GM18909 (cell line): ENCODE results near the gene OBI1.

Source experiments
- ATAC-seq: cut with Tn5 transposase; IDR thresholded peaks from one replicate; pipeline ENCODE4 v1.9.1; 2021; ENCODE audit warnings: mild to moderate bottlenecking; ENCODE audit not compliant: unreplicated experiment, poor library complexity

OBI1 gene, protein sequence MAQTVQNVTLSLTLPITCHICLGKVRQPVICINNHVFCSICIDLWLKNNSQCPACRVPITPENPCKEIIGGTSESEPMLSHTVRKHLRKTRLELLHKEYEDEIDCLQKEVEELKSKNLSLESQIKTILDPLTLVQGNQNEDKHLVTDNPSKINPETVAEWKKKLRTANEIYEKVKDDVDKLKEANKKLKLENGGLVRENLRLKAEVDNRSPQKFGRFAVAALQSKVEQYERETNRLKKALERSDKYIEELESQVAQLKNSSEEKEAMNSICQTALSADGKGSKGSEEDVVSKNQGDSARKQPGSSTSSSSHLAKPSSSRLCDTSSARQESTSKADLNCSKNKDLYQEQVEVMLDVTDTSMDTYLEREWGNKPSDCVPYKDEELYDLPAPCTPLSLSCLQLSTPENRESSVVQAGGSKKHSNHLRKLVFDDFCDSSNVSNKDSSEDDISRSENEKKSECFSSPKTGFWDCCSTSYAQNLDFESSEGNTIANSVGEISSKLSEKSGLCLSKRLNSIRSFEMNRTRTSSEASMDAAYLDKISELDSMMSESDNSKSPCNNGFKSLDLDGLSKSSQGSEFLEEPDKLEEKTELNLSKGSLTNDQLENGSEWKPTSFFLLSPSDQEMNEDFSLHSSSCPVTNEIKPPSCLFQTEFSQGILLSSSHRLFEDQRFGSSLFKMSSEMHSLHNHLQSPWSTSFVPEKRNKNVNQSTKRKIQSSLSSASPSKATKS

DNA sequence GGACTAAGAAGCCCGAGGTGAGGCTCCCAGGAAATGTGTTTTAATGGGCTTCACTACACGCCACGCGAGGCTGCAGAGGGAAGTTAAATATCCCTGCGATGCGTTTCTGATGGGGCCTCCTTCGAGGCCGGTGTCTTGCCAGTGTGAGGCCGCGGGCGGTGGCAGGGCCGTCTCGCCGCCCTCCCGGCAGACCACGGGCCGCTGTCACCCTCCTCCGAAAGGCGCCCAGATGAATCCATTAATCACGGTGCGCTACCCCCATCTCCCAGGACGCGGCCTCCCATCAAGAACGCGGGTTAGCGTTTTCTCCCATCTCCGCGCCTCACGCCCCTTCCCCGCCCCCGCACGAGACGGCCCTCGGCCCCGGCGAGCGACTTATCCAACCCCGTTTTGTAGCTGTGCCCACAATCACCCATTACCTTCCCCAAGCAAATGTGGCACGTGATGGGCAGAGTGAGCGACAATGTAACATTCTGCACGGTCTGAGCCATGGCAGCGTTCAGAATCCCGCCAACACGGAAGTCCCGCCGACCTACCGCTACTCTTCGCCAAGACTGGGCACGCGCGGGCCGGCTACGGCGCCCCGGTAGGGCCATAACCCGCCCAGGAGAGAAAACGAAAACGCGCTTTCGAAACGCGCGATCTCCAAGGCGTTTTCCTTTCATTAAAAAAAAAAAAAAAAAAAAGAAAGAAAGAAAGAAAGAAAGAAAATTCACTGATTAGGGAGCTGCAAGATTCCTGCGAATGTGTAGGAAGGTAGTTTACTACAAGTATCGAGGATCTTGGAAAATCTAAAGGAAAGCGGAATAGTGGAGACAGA, at the start of gene OBI1:
Gene OBI1, minus strand, starts transcription at position 526 of the 820 bp plus-strand sequence. Its CDS starts 35 bp downstream, at position 491.
- peak; percentile 81 for ATAC-seq

DNA sequence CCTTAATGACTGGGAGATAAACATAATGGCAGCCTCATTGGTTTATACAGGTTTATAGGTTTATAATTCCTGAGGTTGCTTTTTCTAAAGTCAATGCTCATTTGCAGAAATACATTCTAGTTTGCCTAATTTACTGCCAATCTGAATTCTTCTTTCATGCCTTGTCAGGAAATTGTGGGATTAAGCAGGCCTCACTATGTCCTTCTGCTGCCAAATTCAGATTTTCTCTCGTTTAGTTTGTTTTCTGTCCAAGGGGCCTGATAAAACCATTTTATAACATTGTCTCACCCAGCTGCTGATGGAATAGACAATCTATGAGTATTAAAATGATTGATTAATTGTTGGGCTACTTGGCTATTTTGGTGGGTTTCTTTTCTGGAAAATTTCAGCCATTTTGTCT, 42.4 kb upstream of the OBI1 start:
- no peak for ATAC-seq

DNA sequence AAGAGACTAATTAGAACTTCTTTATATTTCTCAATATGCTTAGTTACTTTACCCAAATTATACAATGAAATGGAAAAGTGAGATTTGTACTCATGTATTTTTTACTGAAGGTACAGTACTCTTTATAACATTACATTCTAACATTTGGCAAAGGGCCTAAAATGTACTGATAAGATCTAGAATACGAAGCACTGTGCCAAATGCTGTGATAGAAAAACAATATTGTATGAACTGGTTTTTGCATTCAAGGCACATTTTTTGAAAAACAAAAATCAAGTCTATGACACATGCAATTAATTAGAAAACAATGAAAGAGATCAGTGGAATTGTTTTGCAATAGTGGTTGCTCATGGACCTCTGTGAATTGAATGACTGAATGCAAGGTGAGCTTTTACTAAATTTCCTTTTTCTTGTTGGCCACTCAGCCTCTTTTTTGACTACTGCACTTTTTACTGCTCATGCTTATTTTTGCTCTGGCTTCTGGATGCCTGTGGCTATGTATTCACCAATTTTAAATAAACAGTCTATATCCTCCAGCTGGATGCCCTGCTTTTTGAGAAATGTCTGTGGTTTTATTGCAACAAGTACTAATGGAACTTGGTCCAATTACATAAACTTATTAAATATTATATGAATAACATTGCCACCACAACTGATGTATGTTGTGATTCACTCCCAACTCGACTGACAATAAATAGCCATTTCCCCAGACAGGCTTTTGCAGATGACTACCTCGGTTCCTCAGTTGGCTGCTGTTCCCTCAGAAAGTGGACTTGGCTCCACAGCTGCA, 41.4 kb upstream of the OBI1 start:
- no peak for ATAC-seq

DNA sequence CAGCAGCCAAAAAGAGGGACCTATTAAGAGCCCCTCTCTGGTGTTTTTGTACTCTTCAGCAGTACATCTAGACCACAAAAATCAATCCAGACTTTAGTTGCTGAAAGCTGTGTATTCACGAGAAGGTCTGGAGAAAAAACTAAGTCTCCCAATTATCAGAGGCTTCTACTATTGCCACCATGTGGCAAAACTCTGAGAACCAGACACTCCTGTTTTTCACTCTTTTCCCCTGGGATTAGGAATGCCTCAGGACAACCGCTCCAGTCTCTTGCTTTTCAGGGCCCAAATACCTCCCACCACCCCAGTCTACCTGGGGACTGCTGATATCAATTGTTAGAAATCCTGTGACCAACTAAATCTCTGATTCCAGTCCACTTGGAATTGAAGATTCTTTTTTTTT, 30.1 kb upstream of the OBI1 start:
- no peak for ATAC-seq

DNA sequence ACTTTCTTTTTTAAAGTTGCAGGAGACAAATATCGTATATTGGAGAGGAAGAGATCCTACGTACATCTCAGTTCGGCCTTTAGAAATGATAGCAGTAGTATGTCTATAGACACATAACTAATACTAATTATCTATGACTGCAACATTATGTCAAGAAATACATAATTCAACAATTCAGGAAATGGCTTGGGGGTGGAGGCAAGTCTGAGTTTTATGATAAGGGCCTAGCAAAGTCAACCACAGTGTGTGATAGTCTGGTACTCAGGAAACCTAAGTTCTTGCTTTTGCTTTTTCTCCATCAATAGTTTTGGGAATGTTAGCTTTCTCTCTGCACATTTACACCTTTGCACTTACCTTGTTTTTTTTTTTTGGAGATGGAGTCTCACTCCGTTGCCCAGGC, 27.5 kb upstream of the OBI1 start:
- no peak for ATAC-seq

DNA sequence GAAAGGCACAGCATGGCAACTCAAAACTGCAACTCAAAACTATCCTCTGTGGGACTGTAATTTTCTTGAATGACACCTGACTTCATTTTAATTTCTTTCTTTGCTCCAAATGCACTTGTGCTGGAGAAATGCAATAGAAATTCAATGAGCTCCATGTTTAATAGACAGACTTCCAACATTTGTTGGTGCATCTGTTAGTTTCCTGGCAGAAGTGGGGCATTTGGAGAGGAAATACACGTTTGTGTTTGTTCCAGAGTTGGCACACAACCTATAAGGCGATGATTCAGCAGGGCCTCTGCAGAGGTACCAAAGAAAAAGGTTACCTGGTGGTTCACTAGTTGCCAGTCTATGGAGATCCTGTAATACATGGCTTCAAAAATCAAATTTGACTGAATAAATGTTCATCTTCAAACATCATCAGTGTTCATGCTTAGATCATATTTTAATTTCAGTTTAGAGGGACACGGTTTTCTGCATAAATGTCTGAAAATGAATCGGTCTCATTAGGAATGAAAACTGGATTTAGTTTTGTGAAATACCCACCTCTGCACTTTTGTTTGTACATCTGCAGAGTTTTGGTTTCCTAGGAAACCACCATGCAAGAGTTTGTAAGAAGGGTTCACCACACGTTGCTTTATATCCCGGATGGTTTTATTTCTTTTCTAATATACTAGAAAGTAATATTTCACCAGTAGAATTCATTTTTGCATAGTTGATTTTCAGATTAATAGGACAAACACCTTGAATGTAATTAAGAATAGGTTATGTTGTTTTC, 21.8 kb upstream of the OBI1 start:
- no peak for ATAC-seq

DNA sequence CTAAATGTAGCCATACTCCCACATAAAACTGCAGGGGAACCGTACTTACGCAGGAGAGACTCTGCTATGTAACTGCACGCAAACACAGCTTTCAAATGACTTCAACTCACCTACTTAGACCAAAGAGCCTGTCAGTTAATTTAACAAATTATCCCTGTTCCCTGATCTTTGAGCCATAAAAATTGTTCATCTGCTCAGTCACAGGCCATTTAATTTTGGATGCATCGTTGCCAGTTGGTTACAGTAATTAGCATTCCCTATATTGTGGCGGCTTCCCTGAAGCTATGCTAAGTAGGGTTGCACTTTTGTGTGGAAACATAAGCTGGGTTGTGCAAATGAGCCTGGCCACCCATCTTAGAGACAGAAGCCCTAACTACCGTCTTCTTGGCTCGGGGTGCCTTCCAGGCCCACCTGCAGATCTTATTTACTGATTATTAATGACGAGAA, 21.2 kb upstream of the OBI1 start:
- no peak for ATAC-seq

DNA sequence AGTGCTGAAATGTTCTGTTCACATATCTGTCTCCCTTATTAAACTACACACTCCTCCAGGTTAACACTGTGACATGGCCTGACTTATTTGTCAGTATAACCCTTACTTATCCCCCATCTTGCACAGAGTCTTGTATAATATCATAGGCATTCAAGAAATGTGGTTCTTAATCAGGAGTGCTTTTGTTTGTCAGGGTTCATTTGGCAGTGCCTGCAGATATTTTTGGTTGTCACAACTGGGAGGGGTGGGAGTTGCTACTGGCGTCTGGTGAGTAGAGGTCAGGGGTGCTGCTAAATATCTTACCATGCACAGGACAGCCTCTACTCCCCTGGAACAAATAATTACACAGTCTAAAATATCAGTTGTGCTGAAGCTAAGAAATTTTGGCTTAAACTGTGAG, 20.4 kb upstream of the OBI1 start:
- ATAC-seq = no peak

DNA sequence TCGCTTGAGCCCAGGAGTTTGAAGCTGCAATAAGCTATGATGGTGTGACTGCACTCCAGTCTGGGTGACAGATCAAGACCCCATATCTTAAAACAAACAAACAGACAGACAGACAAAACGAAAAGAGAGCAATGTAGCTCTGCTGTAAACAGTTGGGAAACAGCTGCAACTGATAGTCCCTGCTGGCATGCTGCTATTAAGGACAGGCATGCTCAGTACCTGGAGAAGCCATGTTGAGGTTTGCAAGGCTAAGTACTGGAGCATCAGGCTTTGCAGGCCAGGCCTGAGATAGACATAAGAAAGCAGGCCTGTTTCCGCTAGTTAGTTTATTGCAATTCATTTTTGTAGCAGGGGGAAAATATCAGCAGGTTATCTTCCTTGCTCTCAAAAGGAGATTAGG, 16.2 kb upstream of the OBI1 start:
- no peak for ATAC-seq

DNA sequence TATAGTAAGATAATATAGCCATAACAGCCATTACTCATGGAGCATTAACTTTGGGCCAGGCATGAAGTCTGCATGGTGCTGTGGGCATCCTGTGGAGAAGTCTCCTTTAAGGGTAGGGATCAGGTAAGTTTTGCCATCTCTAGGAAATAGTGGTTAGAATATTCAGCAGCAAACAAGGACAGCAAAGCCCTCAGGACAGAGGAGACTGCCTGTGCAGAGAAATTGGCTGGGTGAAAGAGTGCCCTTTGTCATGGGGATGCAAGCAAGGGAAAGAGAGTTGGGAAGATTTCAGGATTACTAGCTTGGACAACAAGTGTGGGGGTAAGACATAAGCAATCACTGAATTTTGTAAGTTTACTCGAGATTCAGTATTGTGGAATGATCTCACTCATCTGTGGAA, 15.7 kb upstream of the OBI1 start:
- ATAC-seq = no peak

DNA sequence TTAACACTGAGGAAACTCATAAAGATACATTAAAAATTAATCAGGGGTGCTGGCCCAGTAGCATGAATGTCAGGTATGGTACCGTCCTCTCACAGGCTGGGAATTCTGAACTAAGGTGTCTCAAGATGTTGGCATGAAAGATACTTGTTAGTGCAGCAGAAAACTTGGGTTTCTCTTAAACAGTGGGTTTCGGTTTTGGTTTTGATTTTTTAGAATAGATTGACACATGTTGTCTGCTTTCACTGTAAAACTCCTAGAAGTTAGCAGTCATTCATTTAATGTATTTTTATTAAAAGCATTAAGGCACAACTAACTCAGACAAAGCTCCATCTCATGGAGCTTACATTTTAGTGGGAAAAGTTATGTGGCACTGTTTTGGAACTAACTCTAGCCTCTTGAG, 3.5 kb upstream of the OBI1 start:
- peak; percentile 33 for ATAC-seq

DNA sequence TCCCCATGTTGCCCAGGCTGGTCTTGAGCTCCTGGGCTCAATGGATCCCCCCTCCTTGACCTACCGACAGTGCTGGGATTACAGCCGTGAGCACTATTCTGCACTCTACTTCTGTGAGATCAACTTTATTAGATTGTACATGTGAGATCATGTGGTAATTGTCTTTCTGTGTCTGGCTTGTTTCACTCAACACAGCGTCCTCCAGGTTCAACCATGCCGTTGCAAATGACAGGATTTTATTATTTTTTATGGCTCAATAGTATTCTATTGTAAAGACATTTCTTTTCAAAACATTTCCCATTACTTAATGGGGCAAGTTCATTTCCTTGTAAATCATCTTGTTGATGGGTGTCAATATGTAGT, 1.5 kb upstream of the OBI1 start:
- ATAC-seq = no peak

DNA sequence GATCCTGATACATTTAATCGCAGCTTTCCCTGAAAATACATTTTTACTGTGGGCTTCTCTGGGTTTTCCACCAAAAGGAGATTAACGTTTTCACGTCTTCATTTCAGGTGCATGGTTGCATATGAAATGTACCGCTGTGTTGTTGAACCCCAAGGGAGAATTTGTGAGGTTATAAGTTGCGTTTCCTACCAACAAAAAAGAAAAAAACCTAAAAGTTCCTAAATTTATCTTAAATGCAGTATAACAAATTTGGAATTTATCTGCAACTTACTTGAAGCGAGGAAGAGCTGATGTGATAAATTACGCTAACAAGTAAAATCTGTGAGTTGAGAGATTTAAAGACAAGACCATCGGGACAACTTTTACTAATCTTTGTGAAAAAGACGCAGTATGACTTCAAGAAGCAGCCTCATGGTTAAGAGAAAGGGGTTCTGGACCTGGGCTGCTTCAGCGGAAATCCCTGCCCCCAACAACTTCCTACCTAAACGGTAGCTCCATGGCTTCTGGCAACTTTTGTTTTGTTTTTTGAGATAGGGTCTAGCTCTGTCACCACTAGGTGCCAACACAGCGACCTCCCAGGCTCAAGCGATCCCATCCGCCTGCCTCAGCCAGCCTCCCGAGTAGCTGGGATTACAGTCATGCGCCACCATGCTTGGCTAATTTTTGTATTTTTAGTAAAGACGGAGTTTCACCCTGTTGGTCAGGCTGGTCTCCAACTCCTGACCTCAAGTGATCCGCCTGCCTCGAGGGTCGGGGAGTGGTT, 958 bp upstream of the OBI1 start:
- ATAC-seq = peak; percentile 34

DNA sequence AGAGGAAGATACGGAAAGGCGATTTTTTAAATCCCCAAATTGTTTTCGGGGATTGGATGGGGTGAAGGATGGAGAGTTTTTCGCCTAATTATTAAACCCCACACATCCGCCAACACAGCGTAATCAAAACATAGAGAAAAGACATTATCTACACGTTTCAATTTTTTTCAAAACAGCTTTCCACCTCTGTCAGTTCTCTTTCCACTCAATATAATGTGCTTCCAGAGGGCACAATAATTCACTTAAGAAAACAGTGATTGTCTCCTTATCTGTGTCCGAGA, 435 bp upstream of the OBI1 start:
- no peak for ATAC-seq

DNA sequence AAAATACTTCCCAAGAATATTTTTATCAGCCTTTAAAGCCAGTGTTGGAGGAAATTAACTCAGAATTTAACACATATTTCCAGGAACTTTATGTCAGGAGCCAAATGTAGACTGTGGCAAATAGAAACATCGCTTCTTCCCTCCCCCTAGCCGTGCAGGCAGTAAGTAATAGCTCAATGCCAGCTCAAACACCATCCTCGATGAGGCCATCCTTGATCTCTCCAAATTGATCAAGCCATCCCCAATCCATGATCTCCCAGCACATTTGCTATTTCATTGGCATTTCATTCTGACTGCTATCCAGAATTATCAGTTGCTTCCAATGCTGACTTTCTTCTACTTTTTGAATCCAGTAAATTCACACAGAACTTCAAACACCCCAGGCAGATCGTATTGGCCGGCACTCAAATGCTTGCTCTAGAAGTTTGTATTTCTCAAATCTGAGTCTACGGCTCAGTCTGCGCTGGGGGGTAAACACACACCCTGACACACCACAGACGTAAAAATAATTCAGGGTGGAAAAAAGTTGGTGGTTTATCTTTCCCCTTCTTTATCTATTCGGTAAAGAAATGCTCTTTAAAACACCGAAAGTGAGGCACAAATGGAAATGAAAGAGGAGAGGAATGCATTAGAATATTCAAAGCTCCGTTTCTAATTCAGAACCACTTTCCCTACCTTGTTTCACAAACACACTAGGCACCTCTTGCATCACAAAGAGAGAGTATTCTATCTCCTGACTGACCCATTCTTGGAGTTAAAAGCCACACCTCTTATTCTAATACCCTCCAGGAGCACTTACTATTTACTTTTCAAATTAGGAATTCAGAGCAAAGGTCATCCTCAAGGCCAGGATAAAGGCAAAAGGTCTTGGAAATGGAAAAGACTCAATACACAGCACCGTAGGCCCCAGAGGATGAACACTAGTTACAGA, 991 bp downstream of the OBI1 start:
- peak; percentile 21 for ATAC-seq

DNA sequence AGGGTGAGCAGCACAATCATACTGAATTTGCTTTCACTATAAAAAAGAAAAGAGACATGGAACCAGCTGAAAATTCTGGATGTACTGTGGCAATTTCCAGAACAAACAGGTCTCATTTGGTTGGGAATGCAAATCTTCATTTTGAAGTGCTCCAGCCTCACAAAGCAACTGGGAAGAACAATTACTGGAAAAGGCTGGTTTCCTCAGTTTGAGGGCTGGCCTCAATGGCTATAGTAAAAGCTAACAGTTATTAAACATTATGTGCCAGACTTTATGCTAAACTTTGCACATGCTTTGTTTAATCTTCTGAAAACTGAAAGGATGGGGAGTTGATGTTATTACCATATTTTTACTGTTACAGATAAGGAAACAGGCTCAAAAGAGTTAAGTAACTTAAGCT, 3.0 kb downstream of the OBI1 start:
- ATAC-seq = no peak

DNA sequence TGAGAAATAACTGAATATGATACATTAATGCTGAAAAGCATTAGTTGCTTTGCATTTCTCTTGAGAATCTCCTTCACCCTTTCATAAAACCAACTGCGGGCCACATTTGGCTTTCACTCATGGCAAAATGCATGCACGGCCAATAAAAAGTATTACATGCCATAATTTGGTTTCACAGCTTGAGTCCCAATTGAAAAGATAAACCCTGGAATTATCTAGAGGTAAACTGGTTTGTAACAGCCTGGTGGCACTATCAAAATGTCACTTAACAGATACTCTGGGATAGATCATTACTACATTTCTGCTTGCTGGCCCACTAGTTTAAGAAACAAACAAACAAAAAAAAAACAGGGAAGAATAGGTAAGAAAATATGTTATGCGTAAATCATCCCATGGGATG, 3.9 kb downstream of the OBI1 start:
- ATAC-seq = no peak

DNA sequence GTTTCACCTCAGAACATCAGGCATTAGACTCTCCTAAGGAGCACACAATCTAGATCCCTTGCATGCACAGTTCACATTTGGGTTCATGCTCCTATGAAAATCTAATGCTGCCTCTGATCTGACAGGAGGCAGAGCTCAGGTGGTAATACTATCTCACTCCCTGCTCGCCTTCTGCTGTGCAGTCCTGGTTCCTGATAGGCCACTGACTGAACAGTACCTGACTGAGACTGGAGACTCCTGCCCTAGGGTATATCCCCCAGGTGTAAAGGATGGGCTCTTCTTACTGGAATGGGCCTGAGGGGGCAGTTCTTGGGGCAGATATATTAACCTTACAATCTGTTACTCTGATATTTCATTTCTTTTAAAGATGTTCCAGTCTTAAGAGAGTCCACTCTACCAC, 6.3 kb downstream of the OBI1 start:
- no peak for ATAC-seq
